ENCODE results near the gene IL13.

- no peak for TF ChIP-seq ARNTL (CRISPR knock-in tag; IDR thresholded peaks at IDR 0.05; ENCODE audit: borderline replicate concordance, low read depth)
- TF ChIP-seq TCF4 (CRISPR knock-in tag; IDR thresholded peaks at IDR 0.05; ENCODE audit: borderline replicate concordance) = no peak
- TF ChIP-seq ESRRG (CRISPR knock-in tag; IDR thresholded peaks at IDR 0.05) = no peak
- TF ChIP-seq PATZ1 (CRISPR knock-in tag; IDR thresholded peaks at IDR 0.05; ENCODE audit: borderline replicate concordance) = no peak
- no peak for TF ChIP-seq CREB5 (CRISPR knock-in tag; IDR thresholded peaks at IDR 0.05; ENCODE audit: low read depth)
- TF ChIP-seq GLIS3 (CRISPR knock-in tag; IDR thresholded peaks at IDR 0.05) = no peak
- no peak for TF ChIP-seq ISL1 (CRISPR knock-in tag; IDR thresholded peaks at IDR 0.05)
- TF ChIP-seq SNAI2 (CRISPR knock-in tag; IDR thresholded peaks at IDR 0.05) = no peak
- no peak for TF ChIP-seq CSRNP3 (CRISPR knock-in tag; IDR thresholded peaks at IDR 0.05)
- no peak for TF ChIP-seq ZFP3 (CRISPR knock-in tag; IDR thresholded peaks at IDR 0.05)
- TF ChIP-seq TOX (CRISPR knock-in tag; IDR thresholded peaks at IDR 0.05; ENCODE audit: borderline replicate concordance) = no peak
- TF ChIP-seq ZNF70 (CRISPR knock-in tag; IDR thresholded peaks at IDR 0.05) = no peak
These were observed 46.0 kb upstream of the IL13 start for GRCh38 chr5:132611965-132612364.
